SW 1271 (cell line): ENCODE data around the gene OR2S2.
"Not testable (repeated sequence)": the region's sequence is repeated elsewhere in the genome, so short reads cannot be mapped to it uniquely, and the experiment has no call there.

Experiments
- DNase-seq, 2 experiments: peaks; one replicate each; lab custom pipeline; 2025; lab: John Stamatoyannopoulos, UW

Gene OR2S2

GRCh38 chr9:35962126-35962906 lies 4.4 kb upstream of the OR2S2 start:
- no peak for DNase-seq

GRCh38 chr9:35960039-35960655 lies 2.2 kb upstream of the OR2S2 start:
- DNase-seq: no peak

GRCh38 chr9:35956651-35957050 lies 1.3 kb downstream of the OR2S2 start:
- DNase-seq: no peak

- peak in 1 of 2 experiments; percentile 71 for DNase-seq
Observed at GRCh38 chr9:35954942-35955546, 2.9 kb downstream of the OR2S2 start.

GRCh38 chr9:35952526-35953191 lies 5.3 kb downstream of the OR2S2 start:
- no peak for DNase-seq

- DNase-seq: peak; percentile 19 to 23
Observed at GRCh38 chr9:35951736-35952135, 6.2 kb downstream of the OR2S2 start.

GRCh38 chr9:35948901-35949318 lies 9.0 kb downstream of the OR2S2 start:
- peak in 1 of 2 experiments; percentile 2 for DNase-seq

GRCh38 chr9:35948451-35948850 lies 9.5 kb downstream of the OR2S2 start:
- DNase-seq: no peak

GRCh38 chr9:35945341-35946018 lies 12.5 kb downstream of the OR2S2 start:
- peak in 1 of 2 experiments; percentile 36 for DNase-seq

- no peak for DNase-seq
Observed at GRCh38 chr9:35944841-35945240, 13.1 kb downstream of the OR2S2 start.

- DNase-seq: no peak
Observed at GRCh38 chr9:35944173-35944572, 13.8 kb downstream of the OR2S2 start.

GRCh38 chr9:35942286-35942685 lies 15.7 kb downstream of the OR2S2 start:
- no peak for DNase-seq

GRCh38 chr9:35940458-35941407 lies 17.2 kb downstream of the OR2S2 start:
- no peak for DNase-seq

- no peak for DNase-seq
Observed at GRCh38 chr9:35939679-35940250, 18.2 kb downstream of the OR2S2 start.

GRCh38 chr9:35938474-35939356 lies 19.2 kb downstream of the OR2S2 start:
- no peak for DNase-seq

GRCh38 chr9:35937227-35937626 lies 20.7 kb downstream of the OR2S2 start:
- no peak for DNase-seq

GRCh38 chr9:35935755-35936509 lies 22.0 kb downstream of the OR2S2 start:
- no peak for DNase-seq

- DNase-seq: no peak
Observed at GRCh38 chr9:35935261-35935660, 22.7 kb downstream of the OR2S2 start.

GRCh38 chr9:35934069-35934468 lies 23.9 kb downstream of the OR2S2 start:
- DNase-seq: not testable (repeated sequence)
